ENCODE measurements around the gene BICDL1. TPM values are rescaled to one million over a fixed set of nuclear protein-coding genes. Genes with fewer than 3 reads are reported as not detected.

Gene BICDL1
- total and polyA plus RNA-seq, 2 donors from 2014 or later, result 60.5 to 101 TPM

GRCh38 chr12:120006258-120006975 is 17.4 kb downstream of the BICDL1 start:
- no peaks in the 10 kb centered on the region for H3K4me1 ChIP-seq (ENCODE audit: control insufficient read depth in 2 of 3, insufficient read depth in 2 of 3, low read depth in 1 of 3, low read length in 3 of 3)
- TF ChIP-seq CTCF (IDR thresholded peaks at IDR 0.05; ENCODE audit: borderline replicate concordance, extremely low read depth, insufficient read depth), result no peak
- no peaks in the 10 kb centered on the region for H3K27me3 ChIP-seq (ENCODE audit: control insufficient read depth, insufficient read depth, low read length)
- DNase-seq (no peak), FAIRE-seq (no peak)
- peaks cover 0 to 7% (median 0%) of the 10 kb centered on the region in 3 donors for H3K36me3 ChIP-seq (ENCODE audit: control insufficient read depth in 2 of 3, insufficient read depth in 3 of 3, low read length in 3 of 3)
- intact Hi-C loops (cut with DNase I), result no loop called here
- H3K4me3 ChIP-seq (ENCODE audit: low read length in 3 of 3), result no peak overlapping the region
- no peak overlapping the region for H3K9ac ChIP-seq (ENCODE audit: low read length in 3 of 3)
- no peaks in the 10 kb centered on the region for H3K9me3 ChIP-seq (ENCODE audit: control insufficient read depth in 2 of 3, insufficient read depth in 1 of 3, low read length in 3 of 3)
- H3K27ac ChIP-seq (ENCODE audit: low read depth in 2 of 2, low read length in 2 of 2), result no peak overlapping the region

GRCh38 chr12:120007272-120007671 is 18.2 kb downstream of the BICDL1 start:
- Histone ChIP-seq H3K27me3 (ENCODE audit: control insufficient read depth, insufficient read depth, low read length) (no peaks in the 10 kb centered on the region), H3K9ac (ENCODE audit: low read length in 3 of 3) (no peak overlapping the region), H3K36me3 (ENCODE audit: control insufficient read depth in 2 of 3, insufficient read depth in 3 of 3, low read length in 3 of 3) (peaks cover 0 to 14% (median 0%) of the 10 kb centered on the region in 3 donors), H3K4me1 (ENCODE audit: control insufficient read depth in 2 of 3, insufficient read depth in 2 of 3, low read depth in 1 of 3, low read length in 3 of 3) (no peaks in the 10 kb centered on the region), H3K4me3 (ENCODE audit: low read length in 3 of 3) (no peak overlapping the region), H3K9me3 (ENCODE audit: control insufficient read depth in 2 of 3, insufficient read depth in 1 of 3, low read length in 3 of 3) (no peaks in the 10 kb centered on the region), H3K27ac (ENCODE audit: low read depth in 2 of 2, low read length in 2 of 2) (no peak overlapping the region)
- no peak for FAIRE-seq
- no peak for TF ChIP-seq CTCF (IDR thresholded peaks at IDR 0.05; ENCODE audit: borderline replicate concordance, extremely low read depth, insufficient read depth)
- DNase-seq, result peak in 1 of 5 donors; percentile 21
- intact Hi-C loops (cut with DNase I), result no loop called here

- intact Hi-C loops (cut with DNase I), result no loop called here
- Histone ChIP-seq H3K9ac (ENCODE audit: low read length in 3 of 3) (no peak overlapping the region), H3K27ac (ENCODE audit: low read depth in 2 of 2, low read length in 2 of 2) (no peak overlapping the region), H3K9me3 (ENCODE audit: control insufficient read depth in 2 of 3, insufficient read depth in 1 of 3, low read length in 3 of 3) (no peaks in the 10 kb centered on the region), H3K27me3 (ENCODE audit: control insufficient read depth, insufficient read depth, low read length) (no peaks in the 10 kb centered on the region), H3K36me3 (ENCODE audit: control insufficient read depth in 2 of 3, insufficient read depth in 3 of 3, low read length in 3 of 3) (peaks cover 0 to 12% (median 0%) of the 10 kb centered on the region in 3 donors), H3K4me3 (ENCODE audit: low read length in 3 of 3) (no peak overlapping the region), H3K4me1 (ENCODE audit: control insufficient read depth in 2 of 3, insufficient read depth in 2 of 3, low read depth in 1 of 3, low read length in 3 of 3) (no peaks in the 10 kb centered on the region)
- DNase-seq (no peak), FAIRE-seq (no peak)
- no peak for TF ChIP-seq CTCF (IDR thresholded peaks at IDR 0.05; ENCODE audit: borderline replicate concordance, extremely low read depth, insufficient read depth)
Observed at GRCh38 chr12:120010661-120011230, 21.7 kb downstream of the BICDL1 start.
